ENCODE measurements around the gene SMC3. TPM values are rescaled to one million over a fixed set of nuclear protein-coding genes. Genes with fewer than 3 reads are reported as not detected.

Gene SMC3
- total RNA-seq, 1 experiment from 2014 or later, result 18.4 TPM

- H3K27me3 ChIP-seq (ENCODE audit: low read length), result no peaks in the 10 kb centered on the region
- H2AFZ ChIP-seq (ENCODE audit: low read length), result peak overlapping the region; percentile 87
- intact Hi-C loops (cut with micrococcal nuclease), result loop anchor here (5.0 kb wide), 2 partner anchors 156 to 261 kb away; no protein-coding TSS in a partner anchor
- H3K4me2 ChIP-seq (ENCODE audit: low read length), result peak overlapping the region; percentile 82
- no peaks in the 10 kb centered on the region for H3K9me2 ChIP-seq (replicated peaks; ENCODE audit: low read length)
- H3F3A ChIP-seq (ENCODE audit: low read length, unreplicated experiment), result no peaks in the 10 kb centered on the region
- H3K4me3 ChIP-seq (ENCODE audit: low read length), result peak overlapping the region; percentile 91
- ATAC-seq, result peak; percentile 32
- peaks cover 15% of the 10 kb centered on the region for H3K4me1 ChIP-seq (ENCODE audit: insufficient read depth, low read length)
- peaks cover 58% of the 10 kb centered on the region for H3K79me2 ChIP-seq (ENCODE audit: low read length)
- DNase-seq, result peak; percentile 7
- POLR2A ChIA-PET (ENCODE audit: unreplicated experiment), result no interaction called here
- peak overlapping the region; percentile 74 for H3K27ac ChIP-seq (ENCODE audit: low read length)
- peaks cover 5% of the 10 kb centered on the region; the same call in 1 of the 2 replicates for H3K36me3 ChIP-seq (ENCODE audit: low read depth, low read length)
- no TSS peak for BruUV-seq (replicated peaks)
- H3K9me3 ChIP-seq (ENCODE audit: low read length), result no peaks in the 10 kb centered on the region
- H4K20me1 ChIP-seq (ENCODE audit: low read length), result no peaks in the 10 kb centered on the region
- CTCF ChIA-PET, result no interaction called here
- TF ChIP-seq CTCF (conservative IDR thresholded peaks at IDR 0.05; ENCODE audit: low read depth, low read length), result no peak
- no peak for TF ChIP-seq EZH2 (IDR thresholded peaks at IDR 0.05; ENCODE audit: low read length, unreplicated experiment)
- no peak for TF ChIP-seq EZH2phosphoT487 (IDR thresholded peaks at IDR 0.05; ENCODE audit: borderline replicate concordance, low read length)
- H3K9ac ChIP-seq (ENCODE audit: low read length), result peak overlapping the region; percentile 92
Measured at GRCh38 chr10:110568055-110568735, 700 bp downstream of the SMC3 start.

- H3K27ac ChIP-seq (ENCODE audit: low read length), result no peak overlapping the region
- TSS peak; percentile 29 for BruUV-seq (replicated peaks)
- H3K9ac ChIP-seq (ENCODE audit: low read length), result peak overlapping the region; percentile 92; the same call in 1 of the 2 replicates
- H3K36me3 ChIP-seq (ENCODE audit: low read depth, low read length), result peaks cover 5% of the 10 kb centered on the region; the same call in 1 of the 2 replicates
- no peaks in the 10 kb centered on the region for H3K9me2 ChIP-seq (replicated peaks; ENCODE audit: low read length)
- H3K9me3 ChIP-seq (ENCODE audit: low read length), result no peaks in the 10 kb centered on the region
- H3K4me1 ChIP-seq (ENCODE audit: insufficient read depth, low read length), result peaks cover 15% of the 10 kb centered on the region
- no peaks in the 10 kb centered on the region for H4K20me1 ChIP-seq (ENCODE audit: low read length)
- H3K4me3 ChIP-seq (ENCODE audit: low read length), result peak overlapping the region; percentile 91
- H3K4me2 ChIP-seq (ENCODE audit: low read length), result peak overlapping the region; percentile 82
- ChIA-PET CTCF (no interaction called here), POLR2A (ENCODE audit: unreplicated experiment) (no interaction called here)
- no peaks in the 10 kb centered on the region for H3F3A ChIP-seq (ENCODE audit: low read length, unreplicated experiment)
- no peak for ATAC-seq
- H3K27me3 ChIP-seq (ENCODE audit: low read length), result no peaks in the 10 kb centered on the region
- no peak overlapping the region for H2AFZ ChIP-seq (ENCODE audit: low read length)
- peaks cover 67% of the 10 kb centered on the region for H3K79me2 ChIP-seq (ENCODE audit: low read length)
- TF ChIP-seq EZH2 (IDR thresholded peaks at IDR 0.05; ENCODE audit: low read length, unreplicated experiment) (no peak), CTCF (conservative IDR thresholded peaks at IDR 0.05; ENCODE audit: low read depth, low read length) (no peak), EZH2phosphoT487 (IDR thresholded peaks at IDR 0.05; ENCODE audit: borderline replicate concordance, low read length) (no peak)
- intact Hi-C loops (cut with micrococcal nuclease), result loop anchor here (5.0 kb wide), 2 partner anchors 157 to 262 kb away; no protein-coding TSS in a partner anchor
- no peak for DNase-seq
Measured at GRCh38 chr10:110569122-110569521, 1.6 kb downstream of the SMC3 start.

- Histone ChIP-seq H3K4me1 (ENCODE audit: insufficient read depth, low read length) (peaks cover 15% of the 10 kb centered on the region), H3K4me2 (ENCODE audit: low read length) (peak overlapping the region; percentile 82), H3K27me3 (ENCODE audit: low read length) (no peaks in the 10 kb centered on the region), H3F3A (ENCODE audit: low read length, unreplicated experiment) (no peaks in the 10 kb centered on the region), H3K4me3 (ENCODE audit: low read length) (peak overlapping the region; percentile 91), H3K9ac (ENCODE audit: low read length) (no peak overlapping the region), H3K9me3 (ENCODE audit: low read length) (no peaks in the 10 kb centered on the region), H4K20me1 (ENCODE audit: low read length) (no peaks in the 10 kb centered on the region), H2AFZ (ENCODE audit: low read length) (no peak overlapping the region), H3K79me2 (ENCODE audit: low read length) (peaks cover 73% of the 10 kb centered on the region), H3K9me2 (replicated peaks; ENCODE audit: low read length) (no peaks in the 10 kb centered on the region), H3K27ac (ENCODE audit: low read length) (no peak overlapping the region), H3K36me3 (ENCODE audit: low read depth, low read length) (peaks cover 5% of the 10 kb centered on the region; the same call in 1 of the 2 replicates)
- ATAC-seq (no peak), DNase-seq (no peak)
- POLR2A ChIA-PET (ENCODE audit: unreplicated experiment), result no interaction called here
- no TSS peak for BruUV-seq (replicated peaks)
- intact Hi-C loops (cut with micrococcal nuclease), result loop anchor here (5.0 kb wide), 2 partner anchors 157 to 262 kb away; no protein-coding TSS in a partner anchor
- no peak for TF ChIP-seq CTCF (conservative IDR thresholded peaks at IDR 0.05; ENCODE audit: low read depth, low read length)
- no peak for TF ChIP-seq EZH2 (IDR thresholded peaks at IDR 0.05; ENCODE audit: low read length, unreplicated experiment)
- no peak for TF ChIP-seq EZH2phosphoT487 (IDR thresholded peaks at IDR 0.05; ENCODE audit: borderline replicate concordance, low read length)
- CTCF ChIA-PET, result no interaction called here
Measured at GRCh38 chr10:110569736-110570135, 2.2 kb downstream of the SMC3 start.
